A673 (cell line): ENCODE results near the gene UNKL. TPM values are rescaled to one million over a fixed set of nuclear protein-coding genes. Genes with fewer than 3 reads are reported as not detected.
A peak's percentile ranks its signal among the peaks of the same experiment; 100 is the strongest.
"Not testable (repeated sequence)": the region's sequence is repeated elsewhere in the genome, so short reads cannot be mapped to it uniquely, and the experiment has no call there.

Experiments
- BruUV-seq: library from RNA; stranded (reverse); fragments of 400-500 nt; replicated peaks from 2 replicates; lab custom pipeline; 2021; lab: Mats Ljungman, UMichigan
- CTCF ChIA-PET: fragments of 300-600 bp; sonication (Branson Sonifier 250); formaldehyde crosslinking; loops from one replicate; lab custom pipeline; 2022; ENCODE audit warnings: antibody characterized with exemption; lab: Charles Lee
- POLR2A ChIA-PET: fragments of 300-600 bp; sonication (Branson Sonifier 250); formaldehyde crosslinking; loops from one replicate; lab custom pipeline; 2022; ENCODE audit warnings: antibody characterized with exemption; ENCODE audit not compliant: low non-redundant PET; lab: Charles Lee
- DNase-seq: peaks from one replicate; pipeline ENCODE4 v3.0.0-alpha.2; 2015; ENCODE audit warnings: low spot score
- H3K27ac ChIP-seq: fragments of 200-600 bp; sonication (generic); 2 replicates; pipeline ENCODE4 v1.5.1; 2016; ENCODE audit warnings: mixed run types, low read depth, mild to moderate bottlenecking, mixed read lengths, antibody characterized with exemption, low read length; ENCODE audit not compliant: poor library complexity, severe bottlenecking
- H3K27me3 ChIP-seq: fragments of 200-600 bp; sonication (generic); replicated peaks from 2 replicates; pipeline ENCODE4 v1.6.1; 2017; ENCODE audit warnings: mixed run types, low read depth, mild to moderate bottlenecking, mixed read lengths, antibody characterized with exemption, low read length; ENCODE audit not compliant: insufficient read depth, poor library complexity
- H3K36me3 ChIP-seq: fragments of 200-600 bp; sonication (generic); 2 replicates; pipeline ENCODE4 v1.6.1; 2016; ENCODE audit warnings: mixed run types, mild to moderate bottlenecking, mixed read lengths, antibody characterized with exemption, low read length; ENCODE audit not compliant: insufficient read depth, poor library complexity, severe bottlenecking
- H3K4me1 ChIP-seq: fragments of 200-600 bp; sonication (generic); 2 replicates; pipeline ENCODE4 v1.6.1; 2017; ENCODE audit warnings: mixed run types, mild to moderate bottlenecking, mixed read lengths, antibody characterized with exemption, low read length; ENCODE audit not compliant: insufficient read depth, poor library complexity, severe bottlenecking
- H3K4me3 ChIP-seq: fragments of 200-600 bp; sonication (generic); 2 replicates; pipeline ENCODE4 v1.5.1; 2016; ENCODE audit warnings: low read depth, mixed run types, mild to moderate bottlenecking, mixed read lengths, low read length; ENCODE audit not compliant: poor library complexity, severe bottlenecking
- H3K9me3 ChIP-seq: fragments of 200-600 bp; sonication (generic); 2 replicates; pipeline ENCODE4 v1.6.1; 2016; ENCODE audit warnings: mixed run types, low read depth, mild to moderate bottlenecking, mixed read lengths, antibody characterized with exemption, low read length; ENCODE audit not compliant: poor library complexity, severe bottlenecking
- EZH2 ChIP-seq: fragments of 200-600 bp; sonication (generic); IDR thresholded peaks from 2 replicates; pipeline ENCODE4 v1.6.1; 2017; ENCODE audit warnings: borderline replicate concordance, low read depth, mild to moderate bottlenecking, mixed read lengths, antibody characterized with exemption, low read length; ENCODE audit not compliant: poor library complexity, severe bottlenecking
- intact Hi-C: fragments of 100-400 bp; cut with micrococcal nuclease; formaldehyde crosslinking; loops from one replicate; pipeline ENCODE4 v1.10.0; 2022; ENCODE audit not compliant: unreplicated experiment
- total RNA-seq: library from RNA; stranded (reverse); gene quantifications from 2 replicates; pipeline ENCODE4 v1.2.3, GENCODE V29; 2021
- TF ChIP-seq, protein P1 (sequence below): fragments of 300-800, 200-600 bp; sonication (generic); conservative IDR thresholded peaks from 2 replicates; pipeline ENCODE4 v1.5.1; 2017; ENCODE audit warnings: low read depth, mild to moderate bottlenecking, antibody characterized with exemption, low read length, moderate library complexity, mixed read lengths

The UNKL gene
- total RNA-seq, 1 experiment from 2014 or later = 88.5 TPM

GRCh38 chr16:1331712-1332617 lies 82.5 kb downstream of the UNKL start:
- no peak overlapping the region for H3K27ac ChIP-seq
- peak; percentile 61 for TF ChIP-seq EZH2
- TF ChIP-seq, protein P1, sequence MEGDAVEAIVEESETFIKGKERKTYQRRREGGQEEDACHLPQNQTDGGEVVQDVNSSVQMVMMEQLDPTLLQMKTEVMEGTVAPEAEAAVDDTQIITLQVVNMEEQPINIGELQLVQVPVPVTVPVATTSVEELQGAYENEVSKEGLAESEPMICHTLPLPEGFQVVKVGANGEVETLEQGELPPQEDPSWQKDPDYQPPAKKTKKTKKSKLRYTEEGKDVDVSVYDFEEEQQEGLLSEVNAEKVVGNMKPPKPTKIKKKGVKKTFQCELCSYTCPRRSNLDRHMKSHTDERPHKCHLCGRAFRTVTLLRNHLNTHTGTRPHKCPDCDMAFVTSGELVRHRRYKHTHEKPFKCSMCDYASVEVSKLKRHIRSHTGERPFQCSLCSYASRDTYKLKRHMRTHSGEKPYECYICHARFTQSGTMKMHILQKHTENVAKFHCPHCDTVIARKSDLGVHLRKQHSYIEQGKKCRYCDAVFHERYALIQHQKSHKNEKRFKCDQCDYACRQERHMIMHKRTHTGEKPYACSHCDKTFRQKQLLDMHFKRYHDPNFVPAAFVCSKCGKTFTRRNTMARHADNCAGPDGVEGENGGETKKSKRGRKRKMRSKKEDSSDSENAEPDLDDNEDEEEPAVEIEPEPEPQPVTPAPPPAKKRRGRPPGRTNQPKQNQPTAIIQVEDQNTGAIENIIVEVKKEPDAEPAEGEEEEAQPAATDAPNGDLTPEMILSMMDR = no peak
- H3K4me1 ChIP-seq = peaks cover 15% of the 10 kb centered on the region
- POLR2A ChIA-PET = no interaction called here
- no peaks in the 10 kb centered on the region for H3K36me3 ChIP-seq
- no peaks in the 10 kb centered on the region for H3K9me3 ChIP-seq
- H3K27me3 ChIP-seq = peaks cover 56% of the 10 kb centered on the region
- CTCF ChIA-PET = no interaction called here
- BruUV-seq = no TSS peak
- DNase-seq = no peak
- H3K4me3 ChIP-seq = no peak overlapping the region
- intact Hi-C loops = no loop called here

DNA sequence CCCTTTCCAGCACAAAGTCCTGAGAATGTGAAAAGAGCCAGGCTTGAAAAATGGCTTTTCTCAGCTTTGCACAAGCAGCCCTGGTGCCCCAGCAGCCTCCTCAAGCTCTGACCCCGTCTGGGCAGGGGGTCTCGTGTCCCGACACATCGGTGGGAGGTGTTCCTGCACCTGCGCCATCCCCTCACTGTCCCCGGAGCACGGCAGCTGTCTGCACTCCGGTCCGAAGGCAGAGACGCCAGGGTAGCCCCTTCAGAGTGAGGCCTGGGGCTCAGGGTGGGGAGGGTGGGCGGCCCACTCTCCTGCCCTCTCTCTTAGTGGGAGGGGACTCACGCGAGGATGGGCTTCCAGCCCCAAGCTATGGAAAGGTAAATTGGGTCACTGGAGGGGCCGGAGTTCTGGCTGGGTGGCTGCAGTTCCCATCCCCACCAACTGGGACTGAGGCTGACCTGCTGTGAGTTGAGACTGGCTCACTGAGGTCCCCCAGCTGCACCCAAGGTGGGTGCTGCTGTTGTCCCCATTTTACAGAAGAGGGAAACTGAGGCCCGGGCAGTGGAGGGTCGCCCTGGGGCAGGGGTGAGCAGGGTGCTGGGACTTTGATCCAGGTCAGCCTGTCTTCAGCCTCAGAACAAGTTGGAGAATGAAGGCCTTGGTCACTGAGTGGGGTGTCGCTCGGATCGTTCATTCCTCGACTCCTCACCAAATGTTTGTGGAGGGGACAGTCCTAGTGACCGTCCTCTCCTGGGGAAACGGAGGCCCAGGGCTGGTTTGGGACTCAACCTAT lies 83.4 kb downstream of the UNKL start:
- no peaks in the 10 kb centered on the region for H3K36me3 ChIP-seq
- H3K27me3 ChIP-seq = peaks cover 49% of the 10 kb centered on the region
- no peak overlapping the region for H3K4me3 ChIP-seq
- BruUV-seq = no TSS peak
- peaks cover 11% of the 10 kb centered on the region for H3K4me1 ChIP-seq
- ChIA-PET POLR2A (interaction anchor here (0.7 kb wide), 1 partner anchor 15 kb away, joined by 3 read pairs; no protein-coding TSS in a partner anchor), CTCF (interaction anchor here (0.6 kb wide), 2 partner anchors 20 to 216 kb away, joined by 7 to 12 read pairs; partner anchors contain the start of genes GNPTG and TSR3)
- intact Hi-C loops = no loop called here
- no peak for DNase-seq
- no peak overlapping the region for H3K27ac ChIP-seq
- no peak for TF ChIP-seq EZH2
- TF ChIP-seq, protein P1 = no peak
- H3K9me3 ChIP-seq = no peaks in the 10 kb centered on the region

DNA sequence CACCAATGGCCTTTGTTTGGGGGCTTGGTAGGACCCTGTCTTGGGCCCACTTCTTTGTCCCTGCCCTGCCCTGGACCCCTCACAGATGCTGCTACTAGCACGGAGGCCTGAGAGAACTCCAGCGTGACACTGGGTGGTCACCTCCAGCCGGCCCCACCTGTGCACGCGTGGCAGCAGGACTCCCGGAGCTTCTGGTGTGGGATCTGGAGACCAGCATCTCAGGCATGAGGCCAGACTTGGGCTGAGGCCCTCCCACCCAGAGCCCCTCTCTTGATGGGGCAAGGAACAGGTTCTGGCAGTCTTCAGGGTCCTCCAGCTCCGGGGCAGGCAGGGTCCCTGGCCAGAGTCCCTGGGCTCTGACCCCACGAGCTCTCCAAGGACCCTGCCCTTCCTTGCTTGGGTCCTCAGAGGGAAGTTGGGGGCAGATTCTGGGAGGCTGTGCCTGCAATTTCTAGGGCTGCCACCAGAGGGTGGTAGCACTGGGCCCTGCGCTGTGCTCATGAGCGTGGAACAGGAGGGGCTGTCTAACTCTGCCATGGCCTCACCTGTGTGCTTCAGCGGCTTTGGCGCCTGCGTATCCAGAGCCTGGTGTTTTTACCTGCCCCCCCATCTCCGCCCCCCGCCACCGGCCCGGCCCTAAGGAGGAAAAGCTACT lies 84.1 kb downstream of the UNKL start:
- ChIA-PET CTCF (interaction anchor here (0.6 kb wide), 2 partner anchors 21 to 215 kb away, joined by 7 to 12 read pairs; partner anchors contain the start of genes GNPTG and TSR3), POLR2A (interaction anchor here (0.7 kb wide), 1 partner anchor 16 kb away, joined by 3 read pairs; no protein-coding TSS in a partner anchor)
- no TSS peak for BruUV-seq
- Histone ChIP-seq H3K27me3 (peaks cover 41% of the 10 kb centered on the region), H3K4me3 (no peak overlapping the region), H3K27ac (no peak overlapping the region), H3K9me3 (no peaks in the 10 kb centered on the region), H3K4me1 (peaks cover 11% of the 10 kb centered on the region), H3K36me3 (no peaks in the 10 kb centered on the region)
- DNase-seq = no peak
- intact Hi-C loops = no loop called here
- no peak for TF ChIP-seq EZH2
- TF ChIP-seq, protein P1 = peak; percentile 60

- H3K9me3 ChIP-seq, intact Hi-C loops, DNase-seq, H3K27ac ChIP-seq, POLR2A ChIA-PET, H3K4me3 ChIP-seq, BruUV-seq, H3K4me1 ChIP-seq, CTCF ChIA-PET: not testable (repeated sequence)
- H3K27me3 ChIP-seq = peaks cover 27% of the 10 kb centered on the region
- H3K36me3 ChIP-seq = peaks cover 14% of the 10 kb centered on the region
These were observed 85.5 kb downstream of the UNKL start for GRCh38 chr16:1328961-1329360.
